HEK293 (cell line): ENCODE measurements around the gene RHOBTB3.
A peak's percentile ranks its signal among the peaks of the same experiment; 100 is the strongest.

Experiments
- AEBP2 ChIP-seq: fragments of 450-650 bp; formaldehyde crosslinking; IDR thresholded peaks from 2 replicates; pipeline ENCODE4 v1.5.1; 2016; ENCODE audit warnings: missing biosample characterization, missing genetic modification characterization, borderline replicate concordance
- BCL11A ChIP-seq: fragments of 450-650 bp; formaldehyde crosslinking; IDR thresholded peaks from 2 replicates; pipeline ENCODE4 v1.5.1; 2016; ENCODE audit warnings: low read depth, missing biosample characterization, missing genetic modification characterization
- ELK4 ChIP-seq: IDR thresholded peaks from 2 replicates; pipeline ENCODE4 v1.6.1; 2011; ENCODE audit warnings: mild to moderate bottlenecking, low read depth, low read length, borderline replicate concordance
- HOXA7 ChIP-seq: sonication (generic); formaldehyde crosslinking; IDR thresholded peaks from 2 replicates; pipeline ENCODE4 v1.8.1; 2022; ENCODE audit warnings: missing genetic modification reagents, borderline replicate concordance
- KLF1 ChIP-seq: fragments of 450-650 bp; formaldehyde crosslinking; IDR thresholded peaks from 2 replicates; pipeline ENCODE4 v1.5.1; 2016; ENCODE audit warnings: missing biosample characterization, missing genetic modification characterization
- MZF1 ChIP-seq: fragments of 450-650 bp; formaldehyde crosslinking; IDR thresholded peaks from 2 replicates; pipeline ENCODE4 v1.5.1; 2017; ENCODE audit warnings: missing biosample characterization, missing genetic modification characterization, borderline replicate concordance
- PRDM10 ChIP-seq: fragments of 450-650 bp; formaldehyde crosslinking; IDR thresholded peaks from 2 replicates; pipeline ENCODE4 v1.5.1; 2016; ENCODE audit warnings: missing biosample characterization, missing genetic modification characterization
- SP3 ChIP-seq: fragments of 450-650 bp; formaldehyde crosslinking; IDR thresholded peaks from 2 replicates; pipeline ENCODE4 v1.5.1; 2016; ENCODE audit warnings: missing biosample characterization, missing genetic modification characterization
- TRIM28 ChIP-seq: IDR thresholded peaks from 2 replicates; pipeline ENCODE4 v1.6.1; 2011; ENCODE audit warnings: low read length, control low read depth, borderline replicate concordance
- ZBTB11 ChIP-seq: fragments of 450-650 bp; formaldehyde crosslinking; conservative IDR thresholded peaks from 2 replicates; pipeline ENCODE4 v1.5.1; 2016; ENCODE audit warnings: low read depth, missing biosample characterization, missing genetic modification characterization
- ZBTB21 ChIP-seq: fragments of 450-650 bp; formaldehyde crosslinking; IDR thresholded peaks from 2 replicates; pipeline ENCODE4 v1.5.1; 2017; ENCODE audit warnings: missing biosample characterization, missing genetic modification characterization
- ZFP37 ChIP-seq: fragments of 450-650 bp; formaldehyde crosslinking; IDR thresholded peaks from 2 replicates; pipeline ENCODE4 v1.5.1; 2016; ENCODE audit warnings: missing biosample characterization, missing genetic modification characterization
- ZNF121 ChIP-seq: fragments of 450-650 bp; formaldehyde crosslinking; IDR thresholded peaks from 2 replicates; pipeline ENCODE4 v1.5.1; 2016; ENCODE audit warnings: missing biosample characterization, missing genetic modification characterization
- ZNF280C ChIP-seq: fragments of 450-650 bp; formaldehyde crosslinking; IDR thresholded peaks from 2 replicates; pipeline ENCODE4 v1.5.1; 2016; ENCODE audit warnings: missing biosample characterization, missing genetic modification characterization
- ZNF449 ChIP-seq: fragments of 450-650 bp; formaldehyde crosslinking; IDR thresholded peaks from 2 replicates; pipeline ENCODE4 v1.5.1; 2017; ENCODE audit warnings: missing biosample characterization, mild to moderate bottlenecking, missing genetic modification characterization, moderate library complexity
- ZNF600 ChIP-seq: fragments of 450-650 bp; formaldehyde crosslinking; IDR thresholded peaks from 2 replicates; pipeline ENCODE4 v1.5.1; 2016; ENCODE audit warnings: missing biosample characterization, missing genetic modification characterization
- ZNF76 ChIP-seq: fragments of 450-650 bp; formaldehyde crosslinking; IDR thresholded peaks from 2 replicates; pipeline ENCODE4; 2016; ENCODE audit warnings: low read depth, missing biosample characterization, missing genetic modification characterization, borderline replicate concordance
- ZSCAN16 ChIP-seq: fragments of 450-650 bp; formaldehyde crosslinking; IDR thresholded peaks from 2 replicates; pipeline ENCODE4 v1.5.1; 2016; ENCODE audit warnings: missing biosample characterization, missing genetic modification characterization
- ZSCAN5A ChIP-seq: fragments of 450-650 bp; formaldehyde crosslinking; IDR thresholded peaks from 2 replicates; pipeline ENCODE4 v1.5.1; 2016; ENCODE audit warnings: missing biosample characterization, missing genetic modification characterization

The RHOBTB3 gene

GRCh38 chr5:95723632-95724369, 7.3 kb upstream of the RHOBTB3 start (continued):
- TF ChIP-seq ZNF121 (tag by site-specific recombination): no peak
- no peak for TF ChIP-seq ZBTB21 (tag by site-specific recombination)
- TF ChIP-seq ZNF600 (tag by site-specific recombination): peak; percentile 89
- no peak for TF ChIP-seq MZF1 (tag by site-specific recombination)
- no peak for TF ChIP-seq ZNF280C (tag by site-specific recombination)
- TF ChIP-seq PRDM10 (tag by site-specific recombination): no peak
- TF ChIP-seq AEBP2 (tag by site-specific recombination): no peak
- no peak for TF ChIP-seq KLF1 (tag by site-specific recombination)
- no peak for TF ChIP-seq ZSCAN5A
- no peak for TF ChIP-seq ZNF449 (tag by site-specific recombination)
- peak; percentile 26; the same call in 1 of the 2 replicates for TF ChIP-seq TRIM28
- TF ChIP-seq BCL11A (tag by site-specific recombination): no peak
- TF ChIP-seq ZBTB11 (tag by site-specific recombination): 0 out of 2 replicates have a peak, but pooled peaks have one; percentile 20
- no peak for TF ChIP-seq ZSCAN16 (tag by site-specific recombination)
- no peak for TF ChIP-seq ELK4
- no peak for TF ChIP-seq SP3
- no peak for TF ChIP-seq ZFP37 (tag by site-specific recombination)
- TF ChIP-seq HOXA7: no peak
- TF ChIP-seq ZNF76: no peak
- TF ChIP-seq, all 188 proteins: peak for 8
